ENCODE measurements around the gene GRAMD1C.

GRCh38 chr3:113968986-113969385, 130.4 kb downstream of the GRAMD1C start:
- TF ChIP-seq ZBTB33 (CRISPR knock-in tag; IDR thresholded peaks at IDR 0.05), result no peak
- TF ChIP-seq EP300 (IDR thresholded peaks at IDR 0.05; ENCODE audit: low read length), result no peak
- TF ChIP-seq, protein P1, sequence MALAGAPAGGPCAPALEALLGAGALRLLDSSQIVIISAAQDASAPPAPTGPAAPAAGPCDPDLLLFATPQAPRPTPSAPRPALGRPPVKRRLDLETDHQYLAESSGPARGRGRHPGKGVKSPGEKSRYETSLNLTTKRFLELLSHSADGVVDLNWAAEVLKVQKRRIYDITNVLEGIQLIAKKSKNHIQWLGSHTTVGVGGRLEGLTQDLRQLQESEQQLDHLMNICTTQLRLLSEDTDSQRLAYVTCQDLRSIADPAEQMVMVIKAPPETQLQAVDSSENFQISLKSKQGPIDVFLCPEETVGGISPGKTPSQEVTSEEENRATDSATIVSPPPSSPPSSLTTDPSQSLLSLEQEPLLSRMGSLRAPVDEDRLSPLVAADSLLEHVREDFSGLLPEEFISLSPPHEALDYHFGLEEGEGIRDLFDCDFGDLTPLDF (CRISPR knock-in tag; IDR thresholded peaks at IDR 0.05), result no peak
- no peak for TF ChIP-seq PYGO2 (tag; IDR thresholded peaks at IDR 0.05)
